Endodermal cell (in vitro differentiated cells): ENCODE results near the gene AUTS2. TPM values are rescaled to one million over a fixed set of nuclear protein-coding genes. Genes with fewer than 3 reads are reported as not detected.

Source experiments
- DNase-seq: peaks from one replicate; pipeline ENCODE4 v3.0.0-alpha.2; 2017
- H3K27ac ChIP-seq: 2 replicates; pipeline ENCODE4 v1.5.1; 2013; ENCODE audit warnings: mild to moderate bottlenecking, low read depth, low read length, moderate library complexity
- H3K27me3 ChIP-seq: 2 replicates; pipeline ENCODE4 v1.6.1; 2013; ENCODE audit warnings: mild to moderate bottlenecking, low read length, moderate library complexity; ENCODE audit not compliant: insufficient read depth, control insufficient read depth, poor library complexity, severe bottlenecking
- H3K36me3 ChIP-seq: 2 replicates; pipeline ENCODE4 v1.7.0; 2013; ENCODE audit warnings: mild to moderate bottlenecking, low read length, moderate library complexity; ENCODE audit not compliant: control insufficient read depth, insufficient read depth
- H3K4me1 ChIP-seq: one replicate; pipeline ENCODE4 v1.7.0; 2013; ENCODE audit warnings: low read length; ENCODE audit not compliant: control insufficient read depth, insufficient read depth
- H3K4me3 ChIP-seq: 2 replicates; pipeline ENCODE4 v1.5.1; 2013; ENCODE audit warnings: mild to moderate bottlenecking, low read length, moderate library complexity
- H3K9ac ChIP-seq: 2 replicates; pipeline ENCODE4 v1.6.1; 2013; ENCODE audit warnings: mild to moderate bottlenecking, low read length, moderate library complexity; ENCODE audit not compliant: poor library complexity, severe bottlenecking; ENCODE audit errors: extremely low read depth
- H3K9me3 ChIP-seq: 2 replicates; pipeline ENCODE4 v1.6.1; 2013; ENCODE audit warnings: mild to moderate bottlenecking, low read length, moderate library complexity; ENCODE audit not compliant: control insufficient read depth
- H3K27ac Mint-ChIP-seq: 2 replicates; pipeline ENCODE4 v1.8.0; 2020; ENCODE audit warnings: mixed read lengths
- H3K27me3 Mint-ChIP-seq: 2 replicates; pipeline ENCODE4 v1.8.0; 2021; ENCODE audit warnings: mild to moderate bottlenecking, mixed read lengths; ENCODE audit not compliant: insufficient read depth
- H3K36me3 Mint-ChIP-seq: 2 replicates; pipeline ENCODE4 v1.8.0; 2020; ENCODE audit warnings: low read depth, mixed read lengths
- H3K4me1 Mint-ChIP-seq: 2 replicates; pipeline ENCODE4 v1.8.0; 2020; ENCODE audit warnings: mixed read lengths
- H3K4me3 Mint-ChIP-seq: 2 replicates; pipeline ENCODE4 v1.8.0; 2020; ENCODE audit warnings: mild to moderate bottlenecking, moderate library complexity, mixed read lengths
- H3K9me3 Mint-ChIP-seq: 2 replicates; pipeline ENCODE4 v1.8.0; 2020; ENCODE audit warnings: mild to moderate bottlenecking, mixed read lengths
- CTCF ChIP-seq: fragments of 200-600 bp; sonication (generic); conservative IDR thresholded peaks from 2 replicates; pipeline ENCODE4 v1.5.0; 2021; ENCODE audit warnings: antibody characterized with exemption, mild to moderate bottlenecking
- WGBS, 2 experiments: methylation state at CpG; one replicate each; pipeline versions ENCODE4 v1.1.5 to v1.1.7; 2013; ENCODE audit warnings: missing lambda C conversion rate in 2 of 2, mixed read lengths in 1 of 2; ENCODE audit not compliant: insufficient coverage in 1 of 2, insufficient read length in 1 of 2; 5-methylcytosine and 5-hydroxymethylcytosine counted together
- total RNA-seq, 2 donors: library from RNA; stranded (reverse); fragmentation: NEBNext Ultra II Directional in 1 of 2; extraction: Animal tissue kit (Norgen Biotek cat#: 25700) in 1 of 2; gene quantifications; 2 replicates in 1 of 2; 3 replicates in 1 of 2; pipeline ENCODE4 v1.2.1, GENCODE V29; 2021

The AUTS2 gene
- total RNA-seq, 2 donors from 2014 or later: 76.8 to 106 TPM

GRCh38 chr7:69608049-69608448, 9.8 kb downstream of the AUTS2 start:
- Mint-ChIP-seq H3K9me3 (no peaks in the 10 kb centered on the region), H3K36me3 (no peaks in the 10 kb centered on the region), H3K4me3 (no peak overlapping the region), H3K27ac (no peak overlapping the region), H3K4me1 (peaks cover 51% of the 10 kb centered on the region), H3K27me3 (peaks cover 3% of the 10 kb centered on the region)
- no peaks in the 10 kb centered on the region for H3K36me3 ChIP-seq
- H3K27ac ChIP-seq: no peak overlapping the region
- no peak for TF ChIP-seq CTCF
- WGBS, 2 experiments: 33 to 58% methylated on average over 2 to 4 of the region's 4 CpGs
- H3K4me3 ChIP-seq: no peak overlapping the region
- DNase-seq: no peak
- peaks cover 16% of the 10 kb centered on the region for H3K27me3 ChIP-seq
- no peaks in the 10 kb centered on the region for H3K9me3 ChIP-seq
- H3K9ac ChIP-seq: no peak overlapping the region
- H3K4me1 ChIP-seq: peaks cover 21% of the 10 kb centered on the region

DNA sequence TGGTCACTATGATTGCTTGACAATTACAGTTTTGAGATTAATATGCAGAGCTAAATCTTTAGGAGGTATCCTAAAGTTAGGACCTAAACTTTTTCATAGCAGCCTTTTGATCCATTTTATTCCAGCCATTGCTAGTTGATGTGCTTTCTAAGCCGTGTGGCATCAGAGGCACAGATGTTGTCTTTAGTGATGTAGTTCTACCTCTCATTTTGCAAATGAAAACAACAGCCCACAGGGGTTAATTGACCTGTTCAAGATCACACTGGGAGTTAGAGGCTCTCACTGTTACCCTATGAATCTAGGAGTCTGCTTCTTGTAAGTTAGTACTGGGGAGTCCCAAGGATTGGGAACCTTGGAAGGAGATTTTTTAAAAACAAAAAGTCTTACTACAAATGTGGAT, 10.6 kb downstream of the AUTS2 start:
- WGBS, 2 experiments: 6 to 17% methylated on average over 1 of the region's 1 CpG
- no peak for TF ChIP-seq CTCF
- peaks cover 6% of the 10 kb centered on the region for H3K27me3 Mint-ChIP-seq
- no peaks in the 10 kb centered on the region for H3K9me3 Mint-ChIP-seq
- no peaks in the 10 kb centered on the region for H3K36me3 Mint-ChIP-seq
- peaks cover 59% of the 10 kb centered on the region for H3K4me1 Mint-ChIP-seq
- Histone ChIP-seq H3K4me1 (peaks cover 23% of the 10 kb centered on the region), H3K9me3 (no peaks in the 10 kb centered on the region), H3K4me3 (no peak overlapping the region), H3K27ac (no peak overlapping the region), H3K27me3 (peaks cover 16% of the 10 kb centered on the region), H3K36me3 (no peaks in the 10 kb centered on the region), H3K9ac (no peak overlapping the region)
- no peak overlapping the region for H3K4me3 Mint-ChIP-seq
- H3K27ac Mint-ChIP-seq: no peak overlapping the region
- peak; percentile 67 for DNase-seq

DNA sequence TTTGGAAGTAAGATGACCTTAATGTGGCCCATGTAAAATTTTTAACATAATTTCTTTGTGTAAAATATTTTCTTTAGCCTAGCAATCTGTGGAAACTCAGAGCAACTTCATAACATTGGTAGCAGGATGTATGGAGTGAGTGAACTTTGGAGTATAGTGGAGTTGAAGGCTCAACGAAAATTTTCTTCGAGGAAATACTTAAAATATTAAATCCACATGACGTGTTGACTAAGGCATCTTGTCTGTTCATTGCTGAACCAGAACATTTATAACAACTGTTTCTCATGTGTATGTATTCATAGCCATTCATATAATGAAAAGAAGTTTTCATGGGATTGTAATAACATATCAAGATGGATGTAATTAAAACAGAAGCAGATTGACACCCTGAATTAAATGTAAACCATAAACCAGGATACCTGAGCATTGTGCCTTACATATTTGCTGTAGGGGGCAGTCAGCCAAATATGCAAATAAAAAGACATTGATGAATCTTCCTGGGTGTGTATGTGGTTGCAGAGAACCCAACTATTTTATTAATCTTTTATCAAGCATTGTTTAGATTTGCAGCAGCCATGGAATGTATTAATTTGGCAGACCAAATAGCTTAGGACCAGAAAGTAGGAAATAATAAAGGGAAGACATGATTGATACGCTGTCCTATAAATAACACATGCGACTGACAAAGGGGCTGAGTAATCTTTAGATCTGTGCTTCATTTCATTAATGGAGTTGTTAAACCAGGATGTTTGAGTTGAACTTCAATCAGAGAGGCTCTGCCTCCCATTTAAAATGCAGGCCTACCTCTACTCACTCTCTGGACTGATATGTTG, 11.5 kb downstream of the AUTS2 start:
- 77 to 90% methylated on average over 2 to 5 of the region's 5 CpGs for WGBS, 2 experiments
- no peak for DNase-seq
- Mint-ChIP-seq H3K27ac (no peak overlapping the region), H3K27me3 (peaks cover 6% of the 10 kb centered on the region), H3K36me3 (no peaks in the 10 kb centered on the region), H3K9me3 (no peaks in the 10 kb centered on the region), H3K4me3 (no peak overlapping the region), H3K4me1 (peaks cover 63% of the 10 kb centered on the region)
- H3K4me3 ChIP-seq: no peak overlapping the region
- peaks cover 16% of the 10 kb centered on the region for H3K27me3 ChIP-seq
- no peaks in the 10 kb centered on the region for H3K9me3 ChIP-seq
- no peak overlapping the region for H3K27ac ChIP-seq
- no peaks in the 10 kb centered on the region for H3K36me3 ChIP-seq
- TF ChIP-seq CTCF: no peak
- H3K4me1 ChIP-seq: peaks cover 22% of the 10 kb centered on the region
- no peak overlapping the region for H3K9ac ChIP-seq
